HL-60 (cell line): ENCODE measurements around the gene EGLN3.

Source experiments
- POLR2AphosphoS5 ChIP-seq: IDR thresholded peaks from 2 replicates; pipeline ENCODE4 v1.6.1; 2012; ENCODE audit warnings: low read depth
- SPI1 ChIP-seq: IDR thresholded peaks from 2 replicates; pipeline ENCODE4 v1.6.1; 2012; ENCODE audit warnings: low read depth, mild to moderate bottlenecking, borderline replicate concordance
- TF ChIP-seq, protein P1 (sequence below): IDR thresholded peaks from one replicate; pipeline ENCODE4 v1.5.1; 2011; ENCODE audit warnings: low read length, control low read depth, inconsistent platforms; ENCODE audit not compliant: insufficient read depth
- TF ChIP-seq, protein P2 (sequence below): IDR thresholded peaks from 2 replicates; pipeline ENCODE4 v1.6.1; 2012; ENCODE audit warnings: low read depth; ENCODE audit not compliant: insufficient replicate concordance

DNA sequence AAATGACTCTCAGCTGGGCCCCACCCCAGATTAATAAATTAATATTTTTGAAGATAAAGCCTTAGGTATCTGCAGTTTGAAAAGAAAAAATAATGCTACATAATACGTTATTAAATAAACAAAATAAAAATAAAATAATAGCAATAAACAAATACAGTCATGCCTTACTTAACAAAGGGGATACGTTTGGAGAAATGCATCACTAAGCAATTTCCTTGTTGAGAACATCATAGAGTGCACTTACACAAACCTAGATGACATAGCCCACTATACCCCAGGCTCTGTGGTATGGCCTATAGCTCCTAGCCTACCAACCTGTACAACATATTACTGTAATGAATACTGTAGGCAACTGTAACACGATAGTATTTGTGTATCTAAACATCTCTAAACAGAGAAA, 7.1 kb upstream of the EGLN3 start:
- TF ChIP-seq, protein P1, sequence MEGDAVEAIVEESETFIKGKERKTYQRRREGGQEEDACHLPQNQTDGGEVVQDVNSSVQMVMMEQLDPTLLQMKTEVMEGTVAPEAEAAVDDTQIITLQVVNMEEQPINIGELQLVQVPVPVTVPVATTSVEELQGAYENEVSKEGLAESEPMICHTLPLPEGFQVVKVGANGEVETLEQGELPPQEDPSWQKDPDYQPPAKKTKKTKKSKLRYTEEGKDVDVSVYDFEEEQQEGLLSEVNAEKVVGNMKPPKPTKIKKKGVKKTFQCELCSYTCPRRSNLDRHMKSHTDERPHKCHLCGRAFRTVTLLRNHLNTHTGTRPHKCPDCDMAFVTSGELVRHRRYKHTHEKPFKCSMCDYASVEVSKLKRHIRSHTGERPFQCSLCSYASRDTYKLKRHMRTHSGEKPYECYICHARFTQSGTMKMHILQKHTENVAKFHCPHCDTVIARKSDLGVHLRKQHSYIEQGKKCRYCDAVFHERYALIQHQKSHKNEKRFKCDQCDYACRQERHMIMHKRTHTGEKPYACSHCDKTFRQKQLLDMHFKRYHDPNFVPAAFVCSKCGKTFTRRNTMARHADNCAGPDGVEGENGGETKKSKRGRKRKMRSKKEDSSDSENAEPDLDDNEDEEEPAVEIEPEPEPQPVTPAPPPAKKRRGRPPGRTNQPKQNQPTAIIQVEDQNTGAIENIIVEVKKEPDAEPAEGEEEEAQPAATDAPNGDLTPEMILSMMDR = no peak
- TF ChIP-seq SPI1 (no peak), POLR2AphosphoS5 (no peak)
- TF ChIP-seq, protein P2, sequence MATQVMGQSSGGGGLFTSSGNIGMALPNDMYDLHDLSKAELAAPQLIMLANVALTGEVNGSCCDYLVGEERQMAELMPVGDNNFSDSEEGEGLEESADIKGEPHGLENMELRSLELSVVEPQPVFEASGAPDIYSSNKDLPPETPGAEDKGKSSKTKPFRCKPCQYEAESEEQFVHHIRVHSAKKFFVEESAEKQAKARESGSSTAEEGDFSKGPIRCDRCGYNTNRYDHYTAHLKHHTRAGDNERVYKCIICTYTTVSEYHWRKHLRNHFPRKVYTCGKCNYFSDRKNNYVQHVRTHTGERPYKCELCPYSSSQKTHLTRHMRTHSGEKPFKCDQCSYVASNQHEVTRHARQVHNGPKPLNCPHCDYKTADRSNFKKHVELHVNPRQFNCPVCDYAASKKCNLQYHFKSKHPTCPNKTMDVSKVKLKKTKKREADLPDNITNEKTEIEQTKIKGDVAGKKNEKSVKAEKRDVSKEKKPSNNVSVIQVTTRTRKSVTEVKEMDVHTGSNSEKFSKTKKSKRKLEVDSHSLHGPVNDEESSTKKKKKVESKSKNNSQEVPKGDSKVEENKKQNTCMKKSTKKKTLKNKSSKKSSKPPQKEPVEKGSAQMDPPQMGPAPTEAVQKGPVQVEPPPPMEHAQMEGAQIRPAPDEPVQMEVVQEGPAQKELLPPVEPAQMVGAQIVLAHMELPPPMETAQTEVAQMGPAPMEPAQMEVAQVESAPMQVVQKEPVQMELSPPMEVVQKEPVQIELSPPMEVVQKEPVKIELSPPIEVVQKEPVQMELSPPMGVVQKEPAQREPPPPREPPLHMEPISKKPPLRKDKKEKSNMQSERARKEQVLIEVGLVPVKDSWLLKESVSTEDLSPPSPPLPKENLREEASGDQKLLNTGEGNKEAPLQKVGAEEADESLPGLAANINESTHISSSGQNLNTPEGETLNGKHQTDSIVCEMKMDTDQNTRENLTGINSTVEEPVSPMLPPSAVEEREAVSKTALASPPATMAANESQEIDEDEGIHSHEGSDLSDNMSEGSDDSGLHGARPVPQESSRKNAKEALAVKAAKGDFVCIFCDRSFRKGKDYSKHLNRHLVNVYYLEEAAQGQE = no peak
